Activated naive CD4-positive, alpha-beta T cell treated with anti-CD3 and anti-CD28 coated beads, Interleukin-2, amount 50 U/mL, for 24 hours (primary cell): ENCODE measurements around the gene KLHL33.

Experiments
- H3K27ac Mint-ChIP-seq: one replicate; pipeline ENCODE4 v1.8.0; 2021; ENCODE audit warnings: mild to moderate bottlenecking, mixed read lengths
- H3K27me3 Mint-ChIP-seq: one replicate; pipeline ENCODE4 v1.8.0; 2021; ENCODE audit warnings: mixed read lengths
- H3K36me3 Mint-ChIP-seq: one replicate; pipeline ENCODE4 v1.8.0; 2021; ENCODE audit warnings: mixed read lengths
- H3K4me1 Mint-ChIP-seq: one replicate; pipeline ENCODE4 v1.8.0; 2021; ENCODE audit warnings: mixed read lengths
- H3K4me3 Mint-ChIP-seq: one replicate; pipeline ENCODE4 v1.8.0; 2021; ENCODE audit warnings: mild to moderate bottlenecking, mixed read lengths
- H3K9me3 Mint-ChIP-seq: one replicate; pipeline ENCODE4 v1.8.0; 2021; ENCODE audit warnings: mixed read lengths

Gene KLHL33

DNA sequence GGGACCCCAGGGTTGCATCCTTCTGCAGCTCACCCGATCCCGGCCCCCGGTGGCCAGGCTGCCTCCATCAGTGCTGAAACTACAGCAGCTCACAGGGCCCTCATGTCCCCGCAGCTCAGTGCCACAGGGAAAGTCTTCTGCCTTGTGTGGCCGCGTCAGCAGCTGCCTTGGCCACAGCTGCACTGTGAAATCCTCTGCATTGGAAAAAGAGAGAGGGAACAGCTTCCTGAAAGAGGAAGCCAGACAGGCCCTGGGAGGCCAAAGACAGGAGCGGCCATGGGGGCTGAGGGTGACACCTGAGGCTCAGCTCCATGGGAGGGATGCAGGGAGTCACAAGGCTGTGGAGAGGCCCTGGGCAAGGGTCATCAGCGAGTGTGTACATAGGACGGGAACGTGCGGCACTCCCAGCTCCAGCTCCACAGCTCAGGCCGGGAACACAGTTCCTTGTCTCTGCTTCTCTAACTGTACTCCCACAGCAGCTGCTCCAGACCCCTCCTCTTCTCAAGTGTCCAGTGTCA lies 59.8 kb downstream of the KLHL33 start:
- H3K27me3 Mint-ChIP-seq: no peaks in the 10 kb centered on the region
- H3K27ac Mint-ChIP-seq: no peak overlapping the region
- H3K4me3 Mint-ChIP-seq: no peak overlapping the region
- H3K9me3 Mint-ChIP-seq: no peaks in the 10 kb centered on the region
- peaks cover 15% of the 10 kb centered on the region for H3K36me3 Mint-ChIP-seq
- no peaks in the 10 kb centered on the region for H3K4me1 Mint-ChIP-seq
